Ishikawa (cell line): Measurements from ENCODE around the gene RARB.

Source experiments
- CEBPB ChIP-seq: IDR thresholded peaks from 2 replicates; pipeline ENCODE4 v1.6.1; 2012
- CREB1 ChIP-seq: IDR thresholded peaks from 2 replicates; pipeline ENCODE4 v1.6.1; 2012; ENCODE audit warnings: low read depth
- EGR1 ChIP-seq: IDR thresholded peaks from 2 replicates; pipeline ENCODE4 v1.6.1; 2012
- EP300 ChIP-seq: IDR thresholded peaks from 2 replicates; pipeline ENCODE4 v1.6.1; 2012; ENCODE audit warnings: borderline replicate concordance
- FOXM1 ChIP-seq: IDR thresholded peaks from 2 replicates; pipeline ENCODE4 v1.6.1; 2012; ENCODE audit warnings: low read depth, borderline replicate concordance
- MAX ChIP-seq: IDR thresholded peaks from 2 replicates; pipeline ENCODE4 v1.6.1; 2012
- NFIC ChIP-seq: IDR thresholded peaks from 2 replicates; pipeline ENCODE4 v1.6.1; 2012
- RAD21 ChIP-seq: IDR thresholded peaks from 2 replicates; pipeline ENCODE4 v1.6.1; 2012; ENCODE audit warnings: low read depth
- REST ChIP-seq: IDR thresholded peaks from 2 replicates; pipeline ENCODE4 v1.6.1; 2012; ENCODE audit warnings: low read depth, mild to moderate bottlenecking
- TAF1 ChIP-seq: IDR thresholded peaks from 2 replicates; pipeline ENCODE4 v1.6.1; 2012; ENCODE audit warnings: low read depth, mild to moderate bottlenecking
- TCF12 ChIP-seq: IDR thresholded peaks from 2 replicates; pipeline ENCODE4 v1.6.1; 2012; ENCODE audit warnings: low read depth
- TEAD4 ChIP-seq: IDR thresholded peaks from 2 replicates; pipeline ENCODE4 v1.6.1; 2012
- USF1 ChIP-seq: IDR thresholded peaks from 2 replicates; pipeline ENCODE4 v1.6.1; 2012
- YY1 ChIP-seq: IDR thresholded peaks from 2 replicates; pipeline ENCODE4 v1.6.1; 2012; ENCODE audit warnings: low read depth
- ZBTB7A ChIP-seq: IDR thresholded peaks from 2 replicates; pipeline ENCODE4 v1.6.1; 2012; ENCODE audit warnings: low read depth

RARB gene

GRCh38 chr3:25486932-25487331, 58.9 kb downstream of the RARB start:
- TF ChIP-seq TCF12 (no peak), CEBPB (no peak), TEAD4 (no peak), ZBTB7A (no peak), REST (no peak), NFIC (no peak), YY1 (no peak), MAX (no peak), RAD21 (no peak), USF1 (no peak)

GRCh38 chr3:25489858-25490593, 62.0 kb downstream of the RARB start:
- TF ChIP-seq TEAD4 (no peak), CREB1 (no peak), REST (no peak), EP300 (no peak), RAD21 (no peak)

- TF ChIP-seq EGR1 (no peak), RAD21 (no peak)
Observed at GRCh38 chr3:25493246-25493645, 65.2 kb downstream of the RARB start.

GRCh38 chr3:25493786-25494185, 65.7 kb downstream of the RARB start:
- TF ChIP-seq EGR1 (no peak), TCF12 (no peak), CREB1 (no peak), RAD21 (no peak), TEAD4 (no peak), ZBTB7A (no peak), NFIC (no peak), USF1 (no peak), EP300 (no peak), TAF1 (no peak), YY1 (no peak)

- TF ChIP-seq TEAD4 (no peak), ZBTB7A (no peak), EGR1 (no peak), YY1 (no peak), MAX (no peak), TCF12 (no peak), FOXM1 (no peak), USF1 (no peak), RAD21 (no peak), NFIC (no peak), REST (no peak), EP300 (no peak)
Observed at GRCh38 chr3:25495304-25495703, 67.2 kb downstream of the RARB start.
